Testis (tissue), 2 donors: ENCODE results near the gene BCL6.

ENCODE experiments used
- CTCF ChIP-seq, 3 experiments: fragments of 450-650 bp in 2 of 3; fragments of 200-600 bp in 1 of 3; sonication (generic) in 1 of 3; IDR thresholded peaks; one replicate each; pipeline ENCODE4 v1.5.1; 2016 to 2019; ENCODE audit warnings: antibody characterized with exemption in 3 of 3, mild to moderate bottlenecking in 2 of 3, moderate library complexity in 1 of 3
- POLR2A ChIP-seq: fragments of 450-650 bp; IDR thresholded peaks from one replicate; pipeline ENCODE4 v1.6.1; 2017; ENCODE audit warnings: antibody characterized with exemption, mild to moderate bottlenecking, moderate library complexity

GRCh38 chr3:187742351-187743171 is 2.7 kb downstream of the BCL6 start:
- TF ChIP-seq CTCF (IDR thresholded peaks at IDR 0.05) (no peak), POLR2A (no peak)
